ENCODE results near the gene ZBTB16. TPM values are rescaled to one million over a fixed set of nuclear protein-coding genes. Genes with fewer than 3 reads are reported as not detected.

The ZBTB16 gene
- total and polyA plus RNA-seq, 2 of the 13 experiments (the other 11 are each of a cell fraction or from before 2014, with no cell fraction given) = not detected

DNA sequence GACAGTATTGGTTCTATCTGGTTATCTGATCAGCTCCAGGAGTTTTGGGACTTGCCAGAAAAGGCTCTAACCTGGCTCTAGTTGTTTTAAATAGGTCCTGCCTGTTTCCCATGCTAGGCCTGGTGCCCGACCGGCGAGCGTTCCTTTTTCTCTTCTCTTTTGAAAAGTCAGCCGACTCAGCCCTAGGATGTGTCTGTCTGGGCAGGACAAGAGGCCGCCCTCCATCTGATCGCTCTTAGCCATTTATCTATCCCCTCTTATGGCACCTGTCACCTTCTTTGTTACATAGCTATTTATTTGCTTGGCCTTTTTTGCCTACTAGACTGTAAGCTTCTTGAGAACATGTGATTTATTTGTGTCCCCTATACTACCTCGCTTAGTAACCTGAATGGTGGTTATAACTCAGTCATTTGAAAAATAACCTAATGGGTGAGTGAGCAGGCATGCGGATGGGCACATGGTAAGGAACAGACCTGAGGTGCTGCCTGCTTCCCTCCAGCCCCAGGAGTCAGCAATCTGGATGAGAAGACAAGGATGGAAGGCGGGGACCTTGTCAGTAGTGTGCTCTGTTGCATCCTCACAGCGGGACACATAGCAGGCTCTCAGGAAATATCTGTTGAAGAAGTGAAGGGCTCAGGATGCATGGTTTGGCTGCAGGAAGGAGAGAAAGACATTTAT, 108.4 kb downstream of the ZBTB16 start:
- H3K9ac ChIP-seq (ENCODE audit: insufficient read depth, low read depth, low read length) = no peak overlapping the region
- peaks cover 0 to 30% of the 10 kb centered on the region in 2 experiments; a peak in 2 of 5 replicates for H3K27me3 ChIP-seq (ENCODE audit: control insufficient read depth in 1 of 2, insufficient read depth in 2 of 2, low read length in 2 of 2)
- no peak for DNase-seq (ENCODE audit: low spot score)
- no peak overlapping the region for H3K27ac ChIP-seq (ENCODE audit: extremely low read length, insufficient read depth, low read length)
- H3K36me3 ChIP-seq (replicated peaks in 1 of 2; ENCODE audit: control insufficient read depth in 1 of 2, insufficient read depth in 2 of 2, low read length in 2 of 2) = no peaks in the 10 kb centered on the region
- H4K20me1 ChIP-seq (ENCODE audit: insufficient read depth, low read length) = no peaks in the 10 kb centered on the region
- TF ChIP-seq ZFP90 (CRISPR knock-in tag; IDR thresholded peaks at IDR 0.05; ENCODE audit: borderline replicate concordance) = no peak
- no peak for TF ChIP-seq CENPX (CRISPR knock-in tag; IDR thresholded peaks at IDR 0.05)
- TF ChIP-seq, protein P1, sequence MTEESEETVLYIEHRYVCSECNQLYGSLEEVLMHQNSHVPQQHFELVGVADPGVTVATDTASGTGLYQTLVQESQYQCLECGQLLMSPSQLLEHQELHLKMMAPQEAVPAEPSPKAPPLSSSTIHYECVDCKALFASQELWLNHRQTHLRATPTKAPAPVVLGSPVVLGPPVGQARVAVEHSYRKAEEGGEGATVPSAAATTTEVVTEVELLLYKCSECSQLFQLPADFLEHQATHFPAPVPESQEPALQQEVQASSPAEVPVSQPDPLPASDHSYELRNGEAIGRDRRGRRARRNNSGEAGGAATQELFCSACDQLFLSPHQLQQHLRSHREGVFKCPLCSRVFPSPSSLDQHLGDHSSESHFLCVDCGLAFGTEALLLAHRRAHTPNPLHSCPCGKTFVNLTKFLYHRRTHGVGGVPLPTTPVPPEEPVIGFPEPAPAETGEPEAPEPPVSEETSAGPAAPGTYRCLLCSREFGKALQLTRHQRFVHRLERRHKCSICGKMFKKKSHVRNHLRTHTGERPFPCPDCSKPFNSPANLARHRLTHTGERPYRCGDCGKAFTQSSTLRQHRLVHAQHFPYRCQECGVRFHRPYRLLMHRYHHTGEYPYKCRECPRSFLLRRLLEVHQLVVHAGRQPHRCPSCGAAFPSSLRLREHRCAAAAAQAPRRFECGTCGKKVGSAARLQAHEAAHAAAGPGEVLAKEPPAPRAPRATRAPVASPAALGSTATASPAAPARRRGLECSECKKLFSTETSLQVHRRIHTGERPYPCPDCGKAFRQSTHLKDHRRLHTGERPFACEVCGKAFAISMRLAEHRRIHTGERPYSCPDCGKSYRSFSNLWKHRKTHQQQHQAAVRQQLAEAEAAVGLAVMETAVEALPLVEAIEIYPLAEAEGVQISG (CRISPR knock-in tag; IDR thresholded peaks at IDR 0.05) = no peak
- TF ChIP-seq FOXK2 (IDR thresholded peaks at IDR 0.05) = no peak
- H2AFZ ChIP-seq (ENCODE audit: low read length) = no peak overlapping the region
- in situ Hi-C loops (cut with HindIII; ENCODE audit: extremely low pct_ligation_motif_present, low pct_unique_long_range_greater_than_20kb) = no loop called here
- FAIRE-seq = no peak
- 50% methylated on average over 11 of the region's 11 CpGs for WGBS (ENCODE audit: low lambda C conversion rate)
- intact Hi-C loops (cut with micrococcal nuclease; ENCODE audit: unreplicated experiment) = no loop called here
- no peak overlapping the region for H3K4me2 ChIP-seq (ENCODE audit: low read depth, low read length)
- ChIA-PET POLR2A (no interaction called here), CTCF (ENCODE audit: low intra/inter-chr PET ratio, low total read pairs) (no interaction called here)
- no peak for ATAC-seq
- BruUV-seq (replicated peaks) = no TSS peak
- H3K4me1 ChIP-seq (ENCODE audit: insufficient read depth, low read length) = peaks cover 10% of the 10 kb centered on the region
- no peaks in the 10 kb centered on the region for H3K79me2 ChIP-seq (ENCODE audit: insufficient read depth, low read length)
- no peak overlapping the region for H3K4me3 ChIP-seq (replicated peaks in 1 of 3; ENCODE audit: insufficient read depth in 1 of 3, low read depth in 2 of 3, low read length in 3 of 3)
- H3K9me3 ChIP-seq (ENCODE audit: low read length) = no peaks in the 10 kb centered on the region

DNA sequence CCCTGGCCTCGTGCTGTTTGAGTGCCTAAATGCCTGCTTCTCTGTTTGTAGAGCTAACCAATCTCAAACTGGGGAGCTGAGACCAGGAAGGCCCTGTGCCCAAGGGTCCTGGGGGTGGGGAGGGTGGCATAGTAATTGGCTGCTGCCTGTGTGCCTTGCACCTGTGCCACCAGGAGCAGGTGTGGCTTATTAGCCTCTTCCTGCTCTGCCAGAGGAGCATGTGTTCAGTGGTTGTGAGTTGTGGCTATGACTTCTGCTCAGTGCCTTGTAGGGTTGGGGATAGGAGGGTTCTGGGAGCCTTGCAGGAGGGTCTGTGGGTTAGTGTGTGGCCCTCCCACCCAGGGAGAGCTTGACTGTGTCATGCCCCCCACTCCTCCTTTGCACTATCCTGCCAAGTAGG, 109.2 kb downstream of the ZBTB16 start:
- Histone ChIP-seq H3K9ac (ENCODE audit: insufficient read depth, low read depth, low read length) (no peak overlapping the region), H3K4me1 (ENCODE audit: insufficient read depth, low read length) (peaks cover 10% of the 10 kb centered on the region), H4K20me1 (ENCODE audit: insufficient read depth, low read length) (no peaks in the 10 kb centered on the region), H3K9me3 (ENCODE audit: low read length) (no peaks in the 10 kb centered on the region), H3K4me3 (replicated peaks in 1 of 3; ENCODE audit: insufficient read depth in 1 of 3, low read depth in 2 of 3, low read length in 3 of 3) (no peak overlapping the region), H3K79me2 (ENCODE audit: insufficient read depth, low read length) (no peaks in the 10 kb centered on the region), H2AFZ (ENCODE audit: low read length) (no peak overlapping the region), H3K36me3 (replicated peaks in 1 of 2; ENCODE audit: control insufficient read depth in 1 of 2, insufficient read depth in 2 of 2, low read length in 2 of 2) (no peaks in the 10 kb centered on the region), H3K27me3 (ENCODE audit: control insufficient read depth in 1 of 2, insufficient read depth in 2 of 2, low read length in 2 of 2) (peaks cover 0 to 36% of the 10 kb centered on the region in 2 experiments; a peak in 2 of 5 replicates), H3K4me2 (ENCODE audit: low read depth, low read length) (no peak overlapping the region), H3K27ac (ENCODE audit: extremely low read length, insufficient read depth, low read length) (no peak overlapping the region)
- DNase-seq (ENCODE audit: low spot score) (no peak), FAIRE-seq (no peak), ATAC-seq (no peak)
- BruUV-seq (replicated peaks) = no TSS peak
- in situ Hi-C loops (cut with HindIII; ENCODE audit: extremely low pct_ligation_motif_present, low pct_unique_long_range_greater_than_20kb) = no loop called here
- ChIA-PET POLR2A (no interaction called here), CTCF (ENCODE audit: low intra/inter-chr PET ratio, low total read pairs) (no interaction called here)
- intact Hi-C loops (cut with micrococcal nuclease; ENCODE audit: unreplicated experiment) = no loop called here
- 0% methylated on average over 1 of the region's 1 CpG for WGBS (ENCODE audit: low lambda C conversion rate)
- no peak for TF ChIP-seq MEIS1 (CRISPR knock-in tag; IDR thresholded peaks at IDR 0.05; ENCODE audit: borderline replicate concordance)
- TF ChIP-seq, protein P2, sequence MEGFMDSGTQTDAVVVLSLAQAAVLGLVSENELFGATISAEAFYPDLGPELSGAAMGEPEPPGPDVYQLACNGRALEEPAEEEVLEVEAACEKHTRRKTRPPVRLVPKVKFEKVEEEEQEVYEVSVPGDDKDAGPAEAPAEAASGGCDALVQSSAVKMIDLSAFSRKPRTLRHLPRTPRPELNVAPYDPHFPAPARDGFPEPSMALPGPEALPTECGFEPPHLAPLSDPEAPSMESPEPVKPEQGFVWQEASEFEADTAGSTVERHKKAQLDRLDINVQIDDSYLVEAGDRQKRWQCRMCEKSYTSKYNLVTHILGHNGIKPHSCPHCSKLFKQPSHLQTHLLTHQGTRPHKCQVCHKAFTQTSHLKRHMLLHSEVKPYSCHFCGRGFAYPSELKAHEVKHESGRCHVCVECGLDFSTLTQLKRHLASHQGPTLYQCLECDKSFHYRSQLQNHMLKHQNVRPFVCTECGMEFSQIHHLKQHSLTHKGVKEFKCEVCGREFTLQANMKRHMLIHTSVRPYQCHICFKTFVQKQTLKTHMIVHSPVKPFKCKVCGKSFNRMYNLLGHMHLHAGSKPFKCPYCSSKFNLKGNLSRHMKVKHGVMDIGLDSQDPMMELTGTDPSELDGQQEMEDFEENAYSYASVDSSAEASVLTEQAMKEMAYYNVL (CRISPR knock-in tag; IDR thresholded peaks at IDR 0.05; ENCODE audit: borderline replicate concordance) = no peak
- TF ChIP-seq, protein P3, sequence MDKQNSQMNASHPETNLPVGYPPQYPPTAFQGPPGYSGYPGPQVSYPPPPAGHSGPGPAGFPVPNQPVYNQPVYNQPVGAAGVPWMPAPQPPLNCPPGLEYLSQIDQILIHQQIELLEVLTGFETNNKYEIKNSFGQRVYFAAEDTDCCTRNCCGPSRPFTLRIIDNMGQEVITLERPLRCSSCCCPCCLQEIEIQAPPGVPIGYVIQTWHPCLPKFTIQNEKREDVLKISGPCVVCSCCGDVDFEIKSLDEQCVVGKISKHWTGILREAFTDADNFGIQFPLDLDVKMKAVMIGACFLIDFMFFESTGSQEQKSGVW (CRISPR knock-in tag; IDR thresholded peaks at IDR 0.05; ENCODE audit: borderline replicate concordance) = no peak
- no peak for TF ChIP-seq TSC22D2 (CRISPR knock-in tag; IDR thresholded peaks at IDR 0.05; ENCODE audit: borderline replicate concordance)
- TF ChIP-seq, protein P4, sequence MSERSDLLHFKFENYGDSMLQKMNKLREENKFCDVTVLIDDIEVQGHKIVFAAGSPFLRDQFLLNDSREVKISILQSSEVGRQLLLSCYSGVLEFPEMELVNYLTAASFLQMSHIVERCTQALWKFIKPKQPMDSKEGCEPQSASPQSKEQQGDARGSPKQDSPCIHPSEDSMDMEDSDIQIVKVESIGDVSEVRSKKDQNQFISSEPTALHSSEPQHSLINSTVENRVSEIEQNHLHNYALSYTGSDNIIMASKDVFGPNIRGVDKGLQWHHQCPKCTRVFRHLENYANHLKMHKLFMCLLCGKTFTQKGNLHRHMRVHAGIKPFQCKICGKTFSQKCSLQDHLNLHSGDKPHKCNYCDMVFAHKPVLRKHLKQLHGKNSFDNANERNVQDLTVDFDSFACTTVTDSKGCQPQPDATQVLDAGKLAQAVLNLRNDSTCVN (CRISPR knock-in tag; IDR thresholded peaks at IDR 0.05; ENCODE audit: borderline replicate concordance) = no peak
- TF ChIP-seq TGIF2 (CRISPR knock-in tag; IDR thresholded peaks at IDR 0.05) = no peak
- no peak for TF ChIP-seq IRF2 (CRISPR knock-in tag; IDR thresholded peaks at IDR 0.05)

Data from HepG2 (cell line).